Ovary (tissue), 9 donors: ENCODE results near the gene WDR49. TPM values are rescaled to one million over a fixed set of nuclear protein-coding genes. Genes with fewer than 3 reads are reported as not detected.

Experiments used
- DNase-seq, 5 donors: peaks; one replicate each; pipeline ENCODE4 v3.0.0-alpha.2; 2019 to 2020
- H3K27ac ChIP-seq, 2 donors: fragments of 200-600 bp; one replicate each; pipeline versions ENCODE4 v1.5.1 to v1.8.0; 2019 to 2022
- H3K27me3 ChIP-seq: fragments of 200-600 bp; one replicate; pipeline ENCODE4 v1.8.0; 2022
- H3K36me3 ChIP-seq: fragments of 200-600 bp; sonication (generic); one replicate; pipeline ENCODE4 v1.5.1; 2019
- H3K4me1 ChIP-seq: one replicate; pipeline ENCODE4 v1.8.1; 2013; ENCODE audit warnings: mild to moderate bottlenecking, moderate library complexity; ENCODE audit not compliant: insufficient read depth
- H3K4me3 ChIP-seq: fragments of 200-600 bp; sonication (generic); one replicate; pipeline ENCODE4 v1.5.1; 2017
- H3K9me3 ChIP-seq, 2 donors: fragments of 200-600 bp in 1 of 2; sonication (generic) in 1 of 2; one replicate each; pipeline versions ENCODE4 v1.5.1 to v1.8.1; 2013 to 2019; ENCODE audit warnings: mild to moderate bottlenecking in 1 of 2, moderate library complexity in 1 of 2
- CTCF ChIP-seq, 3 donors: fragments of 450-650 bp in 2 of 3; fragments of 200-600 bp in 1 of 3; IDR thresholded peaks; one replicate each; pipeline versions ENCODE4 v1.5.1 to v1.8.0; 2016 to 2022; ENCODE audit warnings: antibody characterized with exemption in 3 of 3, mild to moderate bottlenecking in 1 of 3
- EP300 ChIP-seq: sonication (generic); formaldehyde crosslinking; IDR thresholded peaks from one replicate; pipeline ENCODE4 v1.6.1; 2017; ENCODE audit warnings: antibody characterized with exemption
- POLR2A ChIP-seq: fragments of 450-650 bp; IDR thresholded peaks from one replicate; pipeline ENCODE4 v1.6.1; 2017; ENCODE audit warnings: antibody characterized with exemption, mild to moderate bottlenecking, moderate library complexity
- WGBS, 3 donors: extraction: QIAGEN DNeasy Blood & Tissue Kit in 1 of 3; methylation state at CpG; one replicate each; pipeline versions ENCODE4 v1.1.5 to v1.1.7; 2013 to 2017; 5-methylcytosine and 5-hydroxymethylcytosine counted together
- intact Hi-C, 4 donors: fragments of 100-400 bp; cut with DNase I; formaldehyde crosslinking; loops; one replicate each; pipeline versions ENCODE4 v1.11.0 to v1.15.1; 2022 to 2023
- polyA plus RNA-seq, 2 donors: library from polyadenylated mRNA; stranded (reverse); fragments of 200-250 nt in 1 of 2; fragments of 350-450 nt in 1 of 2; fragmentation: Illumina TruSeq in 1 of 2; extraction: RNeasy Lipid Tissue Mini Kit (QIAGEN cat#74804) in 1 of 2; gene quantifications; one replicate each; pipeline ENCODE4 v1.2.3, GENCODE V29; 2013 to 2014
- total RNA-seq, 7 donors: library from RNA; depleted of rRNA in 2 of 7; stranded (reverse); fragments of >200 nt in 2 of 7; fragmentation: NEBNext Ultra II Directional in 3 of 7; extraction: Animal tissue kit (Norgen Biotek cat#: 25700) in 3 of 7; gene quantifications; one replicate each; pipeline versions ENCODE4 v1.1.0 to v1.2.4, GENCODE V29; 2016 to 2023
- donor health status: DM: no; HTN: no; CAD: no; lungs with moderate emphysema.
- donor health status: DM: no; HTN: no; CAD: no.
- donor health status: Bipolar disorder and iron deficiency.
- donor health status: DM: yes; HTN: yes; CAD: no.
- donor health status: DM: no; HTN: no; CAD: no.
- donor health status: DM: yes; HTN: yes; CAD: no.

Gene WDR49
- total and polyA plus RNA-seq, 9 donors, result 0.12 to 20.6 (median 1.0) TPM

GRCh38 chr3:167480748-167481147 is 173.0 kb downstream of the WDR49 start:
- Histone ChIP-seq H3K36me3 (no peaks in the 10 kb centered on the region), H3K9me3 (no peaks in the 10 kb centered on the region), H3K27me3 (no peaks in the 10 kb centered on the region), H3K4me1 (no peaks in the 10 kb centered on the region), H3K27ac (no peak overlapping the region), H3K4me3 (no peak overlapping the region)
- intact Hi-C loops, result no loop called here
- TF ChIP-seq EP300, result no peak
- TF ChIP-seq POLR2A, result no peak
- DNase-seq, result no peak
- 90 to 95% (median 94%) methylated on average over 2 of the region's 2 CpGs for WGBS, 3 donors

- intact Hi-C loops, result no loop called here
- WGBS, 3 donors, result 59 to 79% (median 63%) methylated on average over 4 of the region's 4 CpGs
- no peak for DNase-seq
- TF ChIP-seq POLR2A (no peak), CTCF (IDR thresholded peaks at IDR 0.05) (no peak), EP300 (no peak)
- Histone ChIP-seq H3K4me3 (no peak within 1 kb of the TSS), H3K36me3 (no peaks in the 10 kb centered on the region), H3K4me1 (no peaks in the 10 kb centered on the region), H3K27ac (no peak within 1 kb of the TSS), H3K9me3 (no peaks in the 10 kb centered on the region), H3K27me3 (no peaks in the 10 kb centered on the region)
These were observed 179.9 kb downstream of the WDR49 start, which contains the start of gene SERPINI2 for GRCh38 chr3:167473863-167474262. TSS of gene SERPINI2 (minus strand) at chr3:167474042. CDS start at chr3:167471834, 2,208 bp downstream.

GRCh38 chr3:167469381-167469780 is 184.4 kb downstream of the WDR49 start:
- 13 to 22% (median 21%) methylated on average over 3 of the region's 3 CpGs for WGBS, 3 donors
- no peaks in the 10 kb centered on the region for H3K27me3 ChIP-seq
- no peaks in the 10 kb centered on the region for H3K9me3 ChIP-seq
- no peaks in the 10 kb centered on the region for H3K36me3 ChIP-seq
- no peak overlapping the region for H3K4me3 ChIP-seq
- TF ChIP-seq POLR2A (no peak), CTCF (IDR thresholded peaks at IDR 0.05) (no peak), EP300 (no peak)
- H3K4me1 ChIP-seq, result no peaks in the 10 kb centered on the region
- intact Hi-C loops, result no loop called here
- no peak for DNase-seq
- no peak overlapping the region for H3K27ac ChIP-seq

GRCh38 chr3:167467848-167468611 is 185.7 kb downstream of the WDR49 start:
- no peak for TF ChIP-seq POLR2A
- TF ChIP-seq EP300, result no peak
- TF ChIP-seq CTCF (IDR thresholded peaks at IDR 0.05), result no peak
- intact Hi-C loops, result no loop called here
- WGBS, 3 donors, result 81 to 84% (median 83%) methylated on average over 5 of the region's 5 CpGs
- no peak overlapping the region for H3K4me3 ChIP-seq
- no peaks in the 10 kb centered on the region for H3K9me3 ChIP-seq
- no peak overlapping the region for H3K27ac ChIP-seq
- DNase-seq, result no peak
- no peaks in the 10 kb centered on the region for H3K27me3 ChIP-seq
- no peaks in the 10 kb centered on the region for H3K4me1 ChIP-seq
- H3K36me3 ChIP-seq, result no peaks in the 10 kb centered on the region

GRCh38 chr3:167466966-167467365 is 186.8 kb downstream of the WDR49 start:
- Histone ChIP-seq H3K27ac (no peak overlapping the region), H3K4me1 (no peaks in the 10 kb centered on the region), H3K9me3 (no peaks in the 10 kb centered on the region), H3K36me3 (no peaks in the 10 kb centered on the region), H3K27me3 (no peaks in the 10 kb centered on the region), H3K4me3 (no peak overlapping the region)
- DNase-seq, result no peak
- intact Hi-C loops, result no loop called here
- TF ChIP-seq POLR2A (no peak), EP300 (no peak), CTCF (IDR thresholded peaks at IDR 0.05) (no peak)
